Ishikawa (cell line): ENCODE results near the gene IFNL3.

Experiments used
- EP300 ChIP-seq: IDR thresholded peaks from 2 replicates; pipeline ENCODE4 v1.6.1; 2012; ENCODE audit warnings: borderline replicate concordance
- FOXM1 ChIP-seq: IDR thresholded peaks from 2 replicates; pipeline ENCODE4 v1.6.1; 2012; ENCODE audit warnings: low read depth, borderline replicate concordance
- RAD21 ChIP-seq: IDR thresholded peaks from 2 replicates; pipeline ENCODE4 v1.6.1; 2012; ENCODE audit warnings: low read depth
- YY1 ChIP-seq: IDR thresholded peaks from 2 replicates; pipeline ENCODE4 v1.6.1; 2012; ENCODE audit warnings: low read depth
- TF ChIP-seq, protein P1 (sequence below): IDR thresholded peaks from 2 replicates; pipeline ENCODE4 v1.6.1; 2012; ENCODE audit warnings: low read depth, mild to moderate bottlenecking
- TF ChIP-seq, protein P2 (sequence below): IDR thresholded peaks from 2 replicates; pipeline ENCODE4 v1.6.1; 2012

DNA sequence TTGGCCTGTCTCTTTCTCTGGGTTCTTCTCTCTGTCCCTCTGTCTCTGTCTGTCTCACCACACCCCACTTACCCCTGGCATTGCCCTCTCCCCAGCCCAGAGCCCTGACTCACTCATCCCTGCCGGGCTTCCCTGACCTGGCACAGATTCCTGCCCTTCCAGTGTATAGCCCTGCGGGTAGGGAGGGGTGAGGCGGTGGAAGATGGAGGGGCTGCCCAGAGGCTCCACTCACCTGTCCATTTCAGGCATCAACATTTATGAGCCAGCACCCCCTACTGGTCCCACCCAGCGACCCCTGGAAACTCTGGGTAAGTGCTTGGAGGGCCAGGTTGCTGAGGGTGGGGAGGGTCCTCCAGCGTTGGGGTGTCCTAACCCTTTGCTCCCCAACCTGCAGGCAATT lies 47.0 kb downstream of the IFNL3 start:
- TF ChIP-seq, protein P1, sequence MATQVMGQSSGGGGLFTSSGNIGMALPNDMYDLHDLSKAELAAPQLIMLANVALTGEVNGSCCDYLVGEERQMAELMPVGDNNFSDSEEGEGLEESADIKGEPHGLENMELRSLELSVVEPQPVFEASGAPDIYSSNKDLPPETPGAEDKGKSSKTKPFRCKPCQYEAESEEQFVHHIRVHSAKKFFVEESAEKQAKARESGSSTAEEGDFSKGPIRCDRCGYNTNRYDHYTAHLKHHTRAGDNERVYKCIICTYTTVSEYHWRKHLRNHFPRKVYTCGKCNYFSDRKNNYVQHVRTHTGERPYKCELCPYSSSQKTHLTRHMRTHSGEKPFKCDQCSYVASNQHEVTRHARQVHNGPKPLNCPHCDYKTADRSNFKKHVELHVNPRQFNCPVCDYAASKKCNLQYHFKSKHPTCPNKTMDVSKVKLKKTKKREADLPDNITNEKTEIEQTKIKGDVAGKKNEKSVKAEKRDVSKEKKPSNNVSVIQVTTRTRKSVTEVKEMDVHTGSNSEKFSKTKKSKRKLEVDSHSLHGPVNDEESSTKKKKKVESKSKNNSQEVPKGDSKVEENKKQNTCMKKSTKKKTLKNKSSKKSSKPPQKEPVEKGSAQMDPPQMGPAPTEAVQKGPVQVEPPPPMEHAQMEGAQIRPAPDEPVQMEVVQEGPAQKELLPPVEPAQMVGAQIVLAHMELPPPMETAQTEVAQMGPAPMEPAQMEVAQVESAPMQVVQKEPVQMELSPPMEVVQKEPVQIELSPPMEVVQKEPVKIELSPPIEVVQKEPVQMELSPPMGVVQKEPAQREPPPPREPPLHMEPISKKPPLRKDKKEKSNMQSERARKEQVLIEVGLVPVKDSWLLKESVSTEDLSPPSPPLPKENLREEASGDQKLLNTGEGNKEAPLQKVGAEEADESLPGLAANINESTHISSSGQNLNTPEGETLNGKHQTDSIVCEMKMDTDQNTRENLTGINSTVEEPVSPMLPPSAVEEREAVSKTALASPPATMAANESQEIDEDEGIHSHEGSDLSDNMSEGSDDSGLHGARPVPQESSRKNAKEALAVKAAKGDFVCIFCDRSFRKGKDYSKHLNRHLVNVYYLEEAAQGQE, result no peak
- TF ChIP-seq EP300 (no peak), FOXM1 (no peak), YY1 (no peak), RAD21 (peak; percentile 18; the same call in 1 of the 2 replicates)
- TF ChIP-seq, protein P2, sequence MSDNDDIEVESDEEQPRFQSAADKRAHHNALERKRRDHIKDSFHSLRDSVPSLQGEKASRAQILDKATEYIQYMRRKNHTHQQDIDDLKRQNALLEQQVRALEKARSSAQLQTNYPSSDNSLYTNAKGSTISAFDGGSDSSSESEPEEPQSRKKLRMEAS, result no peak
